Measurements from ENCODE around the gene TEAD1.

DNA sequence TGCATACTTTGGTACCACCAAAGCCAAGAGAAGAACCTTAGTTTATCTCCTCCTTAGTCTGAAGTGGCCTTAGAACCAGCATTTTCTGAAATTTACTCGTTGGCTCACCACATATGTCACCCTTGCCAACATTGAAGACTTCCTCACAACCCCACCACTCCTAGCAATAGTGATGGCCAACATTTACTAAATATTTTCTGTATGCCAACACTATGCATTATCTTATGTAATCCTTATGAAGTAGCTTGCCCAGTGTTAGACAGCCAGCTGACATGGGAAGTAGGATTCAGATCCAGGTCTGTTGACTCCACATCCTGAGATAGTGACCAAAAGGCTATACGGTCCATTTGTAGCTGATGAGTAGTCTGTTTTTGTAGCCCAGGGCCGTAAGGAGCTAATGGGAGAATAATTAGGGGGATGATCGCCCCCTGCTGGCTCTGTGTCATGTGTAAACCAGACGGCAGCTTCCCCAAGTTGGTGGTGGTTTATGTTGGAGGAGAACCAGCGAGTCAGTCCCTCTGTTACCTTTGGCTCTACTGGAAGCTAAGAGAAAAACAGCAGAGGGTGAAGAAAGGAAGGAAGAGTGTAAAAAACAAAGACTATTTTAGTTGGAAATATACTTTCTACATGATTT is 214.4 kb downstream of the TEAD1 start:
- TF ChIP-seq, protein P1, sequence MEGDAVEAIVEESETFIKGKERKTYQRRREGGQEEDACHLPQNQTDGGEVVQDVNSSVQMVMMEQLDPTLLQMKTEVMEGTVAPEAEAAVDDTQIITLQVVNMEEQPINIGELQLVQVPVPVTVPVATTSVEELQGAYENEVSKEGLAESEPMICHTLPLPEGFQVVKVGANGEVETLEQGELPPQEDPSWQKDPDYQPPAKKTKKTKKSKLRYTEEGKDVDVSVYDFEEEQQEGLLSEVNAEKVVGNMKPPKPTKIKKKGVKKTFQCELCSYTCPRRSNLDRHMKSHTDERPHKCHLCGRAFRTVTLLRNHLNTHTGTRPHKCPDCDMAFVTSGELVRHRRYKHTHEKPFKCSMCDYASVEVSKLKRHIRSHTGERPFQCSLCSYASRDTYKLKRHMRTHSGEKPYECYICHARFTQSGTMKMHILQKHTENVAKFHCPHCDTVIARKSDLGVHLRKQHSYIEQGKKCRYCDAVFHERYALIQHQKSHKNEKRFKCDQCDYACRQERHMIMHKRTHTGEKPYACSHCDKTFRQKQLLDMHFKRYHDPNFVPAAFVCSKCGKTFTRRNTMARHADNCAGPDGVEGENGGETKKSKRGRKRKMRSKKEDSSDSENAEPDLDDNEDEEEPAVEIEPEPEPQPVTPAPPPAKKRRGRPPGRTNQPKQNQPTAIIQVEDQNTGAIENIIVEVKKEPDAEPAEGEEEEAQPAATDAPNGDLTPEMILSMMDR (IDR thresholded peaks at IDR 0.05), result peak; percentile 44 to 85 (median 79)
- TF ChIP-seq POLR2A (IDR thresholded peaks at IDR 0.05), result no peak
